ENCODE measurements around the gene FRRS1L.

The FRRS1L gene

GRCh38 chr9:109101202-109101595 is 65.8 kb downstream of the FRRS1L start:
- no peak for DNase-seq

GRCh38 chr9:109100543-109101201 is 66.4 kb downstream of the FRRS1L start:
- DNase-seq: no peak

DNA sequence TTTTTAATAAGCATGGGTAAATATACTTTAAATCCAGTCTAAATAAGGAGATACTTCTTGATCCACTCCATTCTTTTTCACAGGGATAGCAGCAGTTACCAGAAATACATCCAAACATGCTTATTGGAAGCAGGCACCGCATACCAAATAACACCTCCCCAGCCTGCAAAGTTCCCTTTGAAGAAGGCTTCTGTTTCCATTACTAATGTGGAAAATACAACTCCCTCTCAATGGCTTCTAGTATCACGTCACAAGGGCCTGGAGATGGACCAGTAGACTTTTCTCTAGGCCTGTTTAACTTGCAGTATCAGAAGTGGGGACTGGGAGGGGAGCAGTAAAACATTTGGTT is 68.1 kb downstream of the FRRS1L start:
- no peak for DNase-seq

GRCh38 chr9:109098171-109098959 is 68.7 kb downstream of the FRRS1L start:
- no peak for DNase-seq

- DNase-seq: no peak
Measured at GRCh38 chr9:109097146-109097545, 69.9 kb downstream of the FRRS1L start.

DNA sequence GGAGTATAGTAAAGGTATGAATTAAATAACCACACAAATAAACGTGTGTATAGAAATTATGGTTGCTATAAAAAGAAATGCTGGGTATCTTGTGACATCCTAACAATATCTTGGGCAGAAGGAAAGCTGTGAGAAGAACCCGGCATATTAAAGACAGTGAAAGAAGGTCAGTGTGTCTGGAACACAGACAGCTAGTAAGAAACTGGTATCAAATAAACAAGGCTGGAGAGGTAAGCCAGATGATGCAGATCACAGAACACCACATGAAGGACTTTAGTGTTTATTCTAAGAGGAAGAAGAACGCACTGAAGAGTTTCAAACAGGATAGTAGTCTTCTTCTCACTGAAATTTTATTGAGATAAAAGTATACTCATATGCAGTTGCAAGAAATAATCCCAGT is 71.7 kb downstream of the FRRS1L start:
- DNase-seq: no peak

DNA sequence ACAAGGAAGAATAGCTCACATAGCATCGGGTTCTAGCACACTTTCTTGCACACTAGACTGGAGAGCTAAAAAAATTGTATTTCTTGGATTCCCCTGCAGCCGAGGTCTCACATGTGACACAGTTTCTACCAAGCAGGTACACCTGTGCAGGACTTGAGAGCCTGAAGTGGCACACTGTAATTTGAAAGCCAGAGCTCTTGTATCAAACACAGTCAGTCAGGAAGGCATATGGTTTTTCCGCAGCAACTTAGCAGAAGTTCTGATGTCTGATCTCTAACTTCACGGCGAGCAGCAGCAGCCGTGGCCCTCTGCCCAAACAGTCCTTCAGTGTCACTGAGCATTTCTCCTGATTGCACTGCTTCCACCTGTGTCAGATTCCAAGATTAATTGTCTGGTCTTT is 72.8 kb downstream of the FRRS1L start:
- no peak for DNase-seq

DNA sequence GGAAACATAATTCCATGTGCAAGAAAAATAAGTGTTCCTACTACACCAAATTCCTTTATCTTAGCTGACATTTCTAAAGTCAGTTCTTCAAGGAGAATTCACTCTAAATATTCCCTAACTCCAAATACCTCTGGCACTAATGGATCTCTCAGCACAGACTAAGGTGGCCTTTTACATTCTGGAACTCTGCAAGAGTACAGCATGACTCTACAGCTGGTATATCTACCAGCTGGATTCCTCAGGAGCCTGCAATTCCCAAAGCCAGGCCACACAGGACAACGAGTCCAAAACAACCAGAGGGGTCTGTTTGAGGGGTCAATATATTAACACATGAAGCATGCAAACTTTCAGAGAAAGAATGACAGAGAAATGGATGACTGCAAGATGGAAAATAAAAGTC is 74.5 kb downstream of the FRRS1L start:
- DNase-seq: no peak

DNA sequence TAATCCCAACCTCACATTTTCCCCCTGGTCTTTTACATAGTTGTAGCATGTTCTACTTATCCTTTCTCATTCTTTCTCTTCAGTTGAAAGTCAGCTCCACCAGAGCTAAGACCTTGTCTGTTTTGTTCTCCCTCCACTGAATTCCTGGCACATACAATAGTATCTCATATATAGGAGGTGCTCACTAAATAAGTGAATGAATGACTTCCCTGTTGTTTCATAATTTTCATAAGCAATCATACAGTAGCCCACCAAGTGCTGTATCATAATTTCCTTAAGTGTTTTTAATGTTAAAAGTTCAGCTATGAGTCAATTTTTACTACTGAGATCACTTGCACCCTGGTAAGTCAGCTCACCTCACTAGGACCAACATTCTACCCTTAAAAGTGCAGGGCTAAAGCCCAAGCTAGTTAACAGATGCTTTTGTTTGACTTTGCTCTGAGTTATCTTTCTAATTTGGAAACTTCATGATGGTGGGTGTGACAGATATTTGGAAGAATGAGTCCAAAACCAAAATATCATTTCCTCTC is 74.9 kb downstream of the FRRS1L start:
- DNase-seq: no peak

DNA sequence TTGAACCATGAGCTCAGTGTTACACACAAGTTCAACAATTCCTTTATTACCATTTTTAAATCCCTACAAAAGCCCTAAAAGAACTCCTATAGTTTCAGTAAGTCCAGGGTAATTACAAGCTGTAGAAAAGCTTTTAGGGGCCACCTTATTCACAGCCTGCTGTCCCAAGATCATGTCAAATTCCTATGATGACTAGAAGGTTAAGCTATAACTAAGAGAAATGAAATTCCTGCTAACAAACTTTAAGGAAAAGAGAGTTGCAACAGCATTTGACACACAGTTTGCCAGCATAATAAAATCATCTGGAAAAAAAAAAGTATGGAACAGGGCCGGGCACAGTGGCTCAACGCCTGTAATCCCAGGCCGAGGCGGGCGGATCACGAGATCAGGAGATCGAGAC is 78.8 kb downstream of the FRRS1L start:
- DNase-seq: no peak

DNA sequence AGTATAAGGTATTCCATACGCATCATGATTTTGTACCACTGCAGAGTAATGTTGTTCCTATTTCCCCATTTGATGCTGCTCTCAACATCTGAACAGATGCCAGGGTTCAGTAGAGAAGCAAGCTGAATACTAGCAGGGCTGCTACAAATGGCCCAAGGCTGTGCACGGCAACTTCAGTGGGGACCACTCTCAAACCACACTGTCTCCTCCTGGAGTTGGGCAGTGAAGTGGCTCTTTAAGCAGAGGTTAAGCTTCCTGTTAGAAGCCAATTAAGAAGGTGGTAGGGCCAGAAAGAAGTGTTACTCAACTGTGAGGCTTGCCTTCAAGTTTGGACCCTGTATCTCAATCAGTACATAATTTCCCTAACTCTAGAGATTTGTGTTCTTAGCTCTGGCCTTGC is 79.3 kb downstream of the FRRS1L start:
- no peak for DNase-seq

DNA sequence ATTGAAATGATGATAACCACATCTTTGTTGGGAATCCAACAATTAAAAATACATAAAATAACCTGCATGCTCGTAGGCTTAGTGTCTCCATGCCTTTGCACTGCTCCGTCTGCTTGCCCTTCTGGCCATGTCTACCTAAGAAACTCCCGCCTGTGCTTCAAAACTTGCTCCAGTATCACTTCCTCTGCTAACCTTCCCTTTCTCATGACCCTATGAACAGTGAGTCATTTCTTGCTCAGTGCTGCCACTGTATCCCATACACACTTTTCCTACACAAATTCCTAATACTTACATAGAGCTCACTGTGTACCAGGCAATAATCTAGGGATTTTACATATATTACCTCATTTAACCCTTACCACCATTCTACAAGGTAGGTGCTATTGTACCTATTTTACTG is 80.8 kb downstream of the FRRS1L start:
- DNase-seq: no peak

- DNase-seq: no peak
Measured at GRCh38 chr9:109085510-109085909, 81.5 kb downstream of the FRRS1L start.

DNA sequence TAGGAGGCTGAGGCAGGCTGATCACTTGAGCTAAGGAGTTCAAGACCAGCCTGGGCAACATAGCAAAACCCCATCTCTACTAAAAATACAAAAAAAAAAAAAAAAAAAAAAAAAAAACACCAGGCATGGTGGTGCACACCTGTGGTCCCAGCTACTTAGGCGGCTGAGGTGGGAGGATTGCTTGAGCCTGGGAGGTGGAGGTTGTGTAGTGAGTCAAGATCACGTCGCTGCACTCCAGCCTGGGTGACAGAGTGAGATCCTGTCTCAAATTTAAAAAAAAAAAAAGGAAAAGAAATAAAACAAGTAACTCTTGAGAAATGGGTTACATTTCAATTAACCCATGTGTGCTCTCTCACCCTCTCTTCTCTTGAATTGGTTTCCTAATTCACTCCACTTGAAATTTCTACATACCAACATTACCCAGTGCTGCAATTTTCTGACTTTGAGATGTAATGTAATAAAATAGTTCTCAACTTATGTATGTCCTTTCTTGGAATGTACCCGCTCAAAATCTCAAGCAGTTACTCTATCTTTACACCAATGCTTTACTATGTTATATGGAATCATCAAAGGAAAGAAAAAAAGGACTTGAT is 83.1 kb downstream of the FRRS1L start:
- no peak for DNase-seq

DNA sequence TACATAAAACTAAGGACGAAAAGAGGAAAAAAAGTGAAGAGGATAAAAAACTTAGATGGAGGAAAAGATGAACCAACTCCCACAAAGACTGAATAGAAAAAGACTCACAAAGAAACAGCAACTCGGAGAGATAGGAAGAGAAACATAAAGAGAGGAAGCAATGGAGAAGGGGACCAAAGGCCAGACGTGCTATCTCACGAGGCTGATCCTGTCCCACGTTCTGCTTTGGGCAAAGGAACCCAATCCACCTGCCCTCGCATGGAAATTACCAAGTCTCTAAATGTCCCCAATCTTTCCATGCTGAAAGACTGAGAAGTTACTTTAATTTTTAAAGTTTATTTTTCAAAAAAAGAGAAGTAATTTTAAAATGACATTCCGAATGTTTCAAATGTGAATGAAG is 83.9 kb downstream of the FRRS1L start:
- DNase-seq: no peak

DNA sequence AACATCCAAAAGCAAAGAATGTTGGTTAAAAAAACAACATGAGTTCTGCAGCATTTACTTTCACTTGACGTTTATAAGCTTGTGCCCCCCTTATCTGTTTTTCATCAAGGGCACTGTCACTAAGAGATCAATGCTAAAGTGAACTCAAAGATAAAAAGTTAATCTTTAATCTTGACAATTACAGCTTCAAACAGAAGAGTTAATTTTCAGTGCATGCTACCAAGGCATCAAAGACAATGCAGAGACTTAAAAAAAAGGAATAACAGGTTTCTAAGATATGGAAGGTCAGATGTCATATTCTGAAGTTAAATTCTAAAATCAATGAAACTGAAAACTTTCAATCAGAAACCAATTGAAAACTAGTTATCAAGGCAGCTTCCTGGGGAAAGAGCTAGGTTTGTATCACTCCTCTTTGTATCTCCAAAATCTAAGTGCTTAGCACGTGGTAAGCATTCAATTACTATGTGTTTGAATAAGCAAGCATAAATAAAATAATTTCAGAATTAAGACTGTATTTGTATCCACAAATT is 84.9 kb downstream of the FRRS1L start:
- DNase-seq: no peak

Measured in T-helper 9 cell (primary cell).